HEK293T (cell line): ENCODE measurements around the gene TRIM31.
"Not testable (repeated sequence)": the region's sequence is repeated elsewhere in the genome, so short reads cannot be mapped to it uniquely, and the experiment has no call there.

Source experiments
- CTCF ChIA-PET: fragments of 350-600 bp; formaldehyde crosslinking; extraction: SDS; loops from one replicate; lab custom pipeline; 2021; ENCODE audit warnings: antibody characterized with exemption, inconsistent platforms; lab: Yijun Ruan, JAX
- POLR2A ChIA-PET: fragments of 350-600 bp; formaldehyde crosslinking; extraction: SDS; loops from one replicate; lab custom pipeline; 2020; ENCODE audit warnings: antibody characterized with exemption, inconsistent platforms; lab: Yijun Ruan, JAX
- DNase-seq: peaks from one replicate; pipeline ENCODE4 v3.0.0; 2012; ENCODE audit warnings: mixed read lengths; ENCODE audit errors: extremely low spot score
- ARNT ChIP-seq: fragments of 450-650 bp; IDR thresholded peaks from 2 replicates; pipeline ENCODE4 v1.6.1; 2017; ENCODE audit warnings: mild to moderate bottlenecking
- BHLHE40 ChIP-seq: fragments of 450-650 bp; IDR thresholded peaks from 2 replicates; pipeline ENCODE4 v1.6.1; 2016; ENCODE audit warnings: mild to moderate bottlenecking, moderate library complexity, borderline replicate concordance
- CTBP1 ChIP-seq: fragments of 450-650 bp; IDR thresholded peaks from 2 replicates; pipeline ENCODE4 v1.6.1; 2016; ENCODE audit warnings: borderline replicate concordance
- ELF4 ChIP-seq: fragments of 450-650 bp; IDR thresholded peaks from 2 replicates; pipeline ENCODE4 v1.6.1; 2017; ENCODE audit warnings: antibody characterized with exemption
- FOXA1 ChIP-seq: fragments of 450-650 bp; IDR thresholded peaks from 2 replicates; pipeline ENCODE4 v1.6.1; 2016; ENCODE audit warnings: mild to moderate bottlenecking
- FOXK2 ChIP-seq: fragments of 450-650 bp; IDR thresholded peaks from 2 replicates; pipeline ENCODE4 v1.6.1; 2016; ENCODE audit warnings: mild to moderate bottlenecking
- FOXM1 ChIP-seq: fragments of 450-650 bp; IDR thresholded peaks from 2 replicates; pipeline ENCODE4 v1.6.1; 2017; ENCODE audit warnings: mild to moderate bottlenecking, borderline replicate concordance
- HDGF ChIP-seq: fragments of 450-650 bp; IDR thresholded peaks from 2 replicates; pipeline ENCODE4 v1.6.1; 2017; ENCODE audit warnings: antibody characterized with exemption, borderline replicate concordance
- L3MBTL2 ChIP-seq: fragments of 450-650 bp; conservative IDR thresholded peaks from 2 replicates; pipeline ENCODE4 v1.6.1; 2016; ENCODE audit warnings: mild to moderate bottlenecking
- LEF1 ChIP-seq: fragments of 450-650 bp; IDR thresholded peaks from 2 replicates; pipeline ENCODE4 v1.6.1; 2017; ENCODE audit warnings: mild to moderate bottlenecking, borderline replicate concordance
- NFRKB ChIP-seq: fragments of 450-650 bp; IDR thresholded peaks from 2 replicates; pipeline ENCODE4 v1.6.1; 2016; ENCODE audit warnings: mild to moderate bottlenecking, moderate library complexity
- SP1 ChIP-seq: fragments of 450-650 bp; IDR thresholded peaks from 2 replicates; pipeline ENCODE4 v1.6.1; 2017
- SUZ12 ChIP-seq: fragments of 450-650 bp; IDR thresholded peaks from 2 replicates; pipeline ENCODE4 v1.6.1; 2016; ENCODE audit warnings: mild to moderate bottlenecking
- TARDBP ChIP-seq: fragments of 450-650 bp; IDR thresholded peaks from 2 replicates; pipeline ENCODE4 v1.6.1; 2016
- ZNF384 ChIP-seq: fragments of 450-650 bp; IDR thresholded peaks from 2 replicates; pipeline ENCODE4 v1.6.1; 2016
- TF ChIP-seq, protein P1 (sequence below): fragments of 450-650 bp; IDR thresholded peaks from 2 replicates; pipeline ENCODE4 v1.6.1; 2016

The TRIM31 gene

GRCh38 chr6:30127238-30128093 is 14.6 kb upstream of the TRIM31 start:
- ChIA-PET POLR2A (interaction anchor here (1.5 kb wide), 2 partner anchors 24 to 26 kb away, joined by 5 to 7 read pairs; no protein-coding TSS in a partner anchor), CTCF (interaction anchor here (5.5 kb wide), 1 partner anchor 23 kb away, joined by 66 read pairs; no protein-coding TSS in a partner anchor)
- no peak for TF ChIP-seq FOXM1
- no peak for TF ChIP-seq L3MBTL2
- TF ChIP-seq LEF1, result no peak
- TF ChIP-seq CTBP1, result no peak
- TF ChIP-seq SP1, result no peak
- TF ChIP-seq SUZ12, result no peak
- TF ChIP-seq, protein P1, sequence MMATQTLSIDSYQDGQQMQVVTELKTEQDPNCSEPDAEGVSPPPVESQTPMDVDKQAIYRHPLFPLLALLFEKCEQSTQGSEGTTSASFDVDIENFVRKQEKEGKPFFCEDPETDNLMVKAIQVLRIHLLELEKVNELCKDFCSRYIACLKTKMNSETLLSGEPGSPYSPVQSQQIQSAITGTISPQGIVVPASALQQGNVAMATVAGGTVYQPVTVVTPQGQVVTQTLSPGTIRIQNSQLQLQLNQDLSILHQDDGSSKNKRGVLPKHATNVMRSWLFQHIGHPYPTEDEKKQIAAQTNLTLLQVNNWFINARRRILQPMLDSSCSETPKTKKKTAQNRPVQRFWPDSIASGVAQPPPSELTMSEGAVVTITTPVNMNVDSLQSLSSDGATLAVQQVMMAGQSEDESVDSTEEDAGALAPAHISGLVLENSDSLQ, result no peak
- TF ChIP-seq TARDBP, result no peak
- TF ChIP-seq FOXA1, result no peak
- no peak for TF ChIP-seq ELF4
- DNase-seq, result no peak

DNA sequence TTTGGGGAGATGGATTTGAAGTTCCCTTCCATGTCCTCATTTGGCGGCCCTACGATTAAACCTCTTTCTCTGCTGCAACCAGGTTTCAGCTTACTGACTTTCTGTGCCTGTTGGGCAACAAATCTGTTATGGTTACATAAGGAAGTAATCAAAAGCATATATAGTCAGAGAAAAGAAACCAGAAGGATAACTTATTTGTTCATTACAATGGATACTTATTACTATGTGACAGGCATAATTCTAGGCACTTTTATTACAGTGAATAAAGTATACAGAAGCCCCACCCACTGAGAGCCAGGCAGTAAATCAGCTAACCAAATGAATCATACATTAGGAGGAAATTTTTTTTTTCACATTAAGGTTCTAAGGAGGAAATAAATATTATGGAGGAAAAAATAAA is 9.6 kb upstream of the TRIM31 start:
- ChIA-PET CTCF (interaction anchor here (1.9 kb wide), 1 partner anchor 9 kb away, joined by 18 read pairs; no protein-coding TSS in a partner anchor), POLR2A (interaction anchor here (1.1 to 1.5 kb wide), 2 partner anchors 21 to 62 kb away, joined by 3 to 5 read pairs; partner anchors contain the start of gene POLR1H)
- TF ChIP-seq ARNT (no peak), ELF4 (no peak)
- TF ChIP-seq, protein P1, result peak; percentile 57
- no peak for DNase-seq

DNA sequence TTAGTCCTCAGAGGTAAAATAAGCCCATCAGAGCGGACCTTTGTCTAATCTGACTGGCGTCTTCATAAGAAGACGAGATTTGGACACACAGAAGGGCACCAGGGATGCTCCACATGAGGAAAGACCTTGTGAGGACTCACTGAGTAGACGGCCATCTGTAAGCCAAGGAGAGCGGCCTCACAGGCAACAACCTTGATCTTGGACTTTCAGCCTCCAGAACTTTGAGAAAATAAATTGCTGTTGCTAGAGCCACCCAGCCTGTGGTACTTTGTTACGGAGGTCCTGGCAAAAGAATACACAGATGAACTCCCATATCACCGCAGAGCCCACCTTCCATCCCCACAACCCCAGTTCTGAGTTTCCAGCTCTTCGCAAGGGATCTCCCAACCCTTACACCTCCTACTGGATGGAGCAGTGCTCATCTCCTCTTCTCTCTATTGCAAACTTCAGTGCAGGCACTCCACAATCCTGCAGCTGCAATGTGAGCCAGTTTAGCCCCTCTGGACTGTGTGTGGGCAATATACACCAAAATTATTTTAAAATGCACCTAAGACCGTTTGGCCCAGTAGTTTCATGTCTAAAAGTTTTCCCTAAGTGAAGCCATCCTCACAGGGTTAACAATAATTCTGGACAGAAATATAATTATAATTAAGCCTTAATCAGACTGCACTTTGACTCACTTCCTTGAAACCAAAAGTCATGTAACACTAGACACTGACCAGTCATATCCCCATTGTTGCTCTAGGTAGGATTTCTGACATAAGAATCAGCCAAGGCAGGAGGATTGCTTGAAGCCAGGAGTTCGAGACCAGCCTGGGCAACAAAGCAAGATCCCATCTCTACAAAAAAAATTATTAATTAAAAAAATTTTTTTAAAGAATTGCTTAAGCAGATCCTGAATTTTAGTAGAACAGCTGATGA is 8.8 kb upstream of the TRIM31 start:
- TF ChIP-seq LEF1, result no peak
- no peak for TF ChIP-seq ELF4
- TF ChIP-seq, protein P1, result no peak
- no peak for TF ChIP-seq ARNT
- TF ChIP-seq SP1, result no peak
- TF ChIP-seq NFRKB, result no peak
- TF ChIP-seq SUZ12, result no peak
- no peak for TF ChIP-seq FOXA1
- TF ChIP-seq L3MBTL2, result no peak
- no peak for TF ChIP-seq CTBP1
- TF ChIP-seq FOXM1, result no peak
- TF ChIP-seq HDGF, result no peak
- no peak for TF ChIP-seq ZNF384
- TF ChIP-seq TARDBP, result no peak
- TF ChIP-seq FOXK2, result no peak
- no peak for TF ChIP-seq BHLHE40
- DNase-seq, result no peak
- ChIA-PET POLR2A (interaction anchor here (1.1 to 1.5 kb wide), 2 partner anchors 20 to 61 kb away, joined by 3 to 5 read pairs; partner anchors contain the start of gene POLR1H), CTCF (interaction anchor here (1.9 kb wide), 1 partner anchor 10 kb away, joined by 18 read pairs; no protein-coding TSS in a partner anchor)

DNA sequence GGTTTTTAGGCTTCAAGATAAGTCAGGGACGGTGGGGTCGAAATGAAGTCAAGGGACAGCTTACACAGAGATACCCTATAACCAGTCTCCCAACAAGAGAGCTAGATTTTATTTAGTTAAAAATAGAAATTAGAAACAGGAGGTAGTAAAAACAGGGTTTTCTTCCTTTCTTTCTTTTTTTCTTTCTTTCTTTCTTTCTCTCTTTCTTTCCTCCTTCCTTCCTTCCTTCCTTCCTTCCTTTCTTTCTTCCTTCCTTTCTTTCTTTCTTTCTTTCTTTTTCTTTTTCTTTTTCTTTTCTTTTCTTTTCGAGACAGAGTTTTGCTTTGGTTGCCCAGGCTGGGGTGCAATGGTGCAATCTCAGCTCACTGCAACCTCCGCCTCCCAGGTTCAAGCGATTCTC is 5.8 kb upstream of the TRIM31 start:
- DNase-seq, result not testable (repeated sequence)
- ChIA-PET CTCF (interaction anchor here (1.9 kb wide), 1 partner anchor 14 kb away, joined by 5 read pairs; no protein-coding TSS in a partner anchor), POLR2A (interaction anchor here (1.2 kb wide), 1 partner anchor 17 kb away, joined by 4 read pairs; no protein-coding TSS in a partner anchor)

GRCh38 chr6:30116724-30117123 is 3.8 kb upstream of the TRIM31 start:
- TF ChIP-seq SP1 (no peak), ARNT (no peak), TARDBP (no peak), ZNF384 (no peak), FOXM1 (no peak), FOXA1 (no peak), CTBP1 (no peak)
- CTCF ChIA-PET, result no interaction called here
- no peak for DNase-seq
- POLR2A ChIA-PET, result no interaction called here

GRCh38 chr6:30113841-30114240 is 951 bp upstream of the TRIM31 start:
- CTCF ChIA-PET, result interaction anchor here (0.7 to 1.7 kb wide), 3 partner anchors 12 to 18 kb away, joined by 3 to 7 read pairs (median 3); no protein-coding TSS in a partner anchor
- no peak for DNase-seq
- TF ChIP-seq, protein P1, result no peak
- no peak for TF ChIP-seq L3MBTL2
- TF ChIP-seq FOXM1, result no peak
- no peak for TF ChIP-seq SUZ12
- no peak for TF ChIP-seq NFRKB
- TF ChIP-seq ARNT, result no peak
- TF ChIP-seq LEF1, result no peak
- no peak for TF ChIP-seq ZNF384
- TF ChIP-seq FOXA1, result no peak
- no peak for TF ChIP-seq ELF4
- no peak for TF ChIP-seq FOXK2
- TF ChIP-seq TARDBP, result no peak
- no peak for TF ChIP-seq HDGF
- no peak for TF ChIP-seq BHLHE40
- POLR2A ChIA-PET, result interaction anchor here (1.2 to 1.4 kb wide), 2 partner anchors 12 to 53 kb away, joined by 3 read pairs; partner anchors contain the start of gene POLR1H
